Measurements from ENCODE around the gene SLAMF1. TPM values are rescaled to one million over a fixed set of nuclear protein-coding genes. Genes with fewer than 3 reads are reported as not detected.
A peak's percentile ranks its signal among the peaks of the same experiment; 100 is the strongest.

SLAMF1 gene
- total and polyA plus RNA-seq, 2 of the 13 experiments (the other 11 are each of a cell fraction or from before 2014, with no cell fraction given): not detected

GRCh38 chr1:160607011-160607671 lies 39.7 kb downstream of the SLAMF1 start:
- Histone ChIP-seq H2AFZ (ENCODE audit: low read length) (no peak overlapping the region), H3K4me1 (ENCODE audit: insufficient read depth, low read length) (no peaks in the 10 kb centered on the region), H3K36me3 (replicated peaks in 1 of 2; ENCODE audit: control insufficient read depth in 1 of 2, insufficient read depth in 2 of 2, low read length in 2 of 2) (no peaks in the 10 kb centered on the region), H3K27me3 (ENCODE audit: control insufficient read depth in 1 of 2, insufficient read depth in 2 of 2, low read length in 2 of 2) (no peaks in the 10 kb centered on the region), H3K79me2 (ENCODE audit: insufficient read depth, low read length) (no peaks in the 10 kb centered on the region), H3K9ac (ENCODE audit: insufficient read depth, low read depth, low read length) (no peak overlapping the region), H3K9me3 (ENCODE audit: low read length) (no peaks in the 10 kb centered on the region), H4K20me1 (ENCODE audit: insufficient read depth, low read length) (no peaks in the 10 kb centered on the region), H3K27ac (ENCODE audit: extremely low read length, insufficient read depth, low read length) (no peak overlapping the region), H3K4me2 (ENCODE audit: low read depth, low read length) (no peak overlapping the region), H3K4me3 (replicated peaks in 1 of 3; ENCODE audit: insufficient read depth in 1 of 3, low read depth in 2 of 3, low read length in 3 of 3) (no peak overlapping the region)
- intact Hi-C loops (cut with micrococcal nuclease; ENCODE audit: unreplicated experiment) (loop anchor here (1.0 to 2.0 kb wide), 3 partner anchors 62 to 179 kb away; no protein-coding TSS in a partner anchor), in situ Hi-C loops (cut with HindIII; ENCODE audit: extremely low pct_ligation_motif_present, low pct_unique_long_range_greater_than_20kb) (loop anchor here (5.0 kb wide), 2 partner anchors 115 to 180 kb away; no protein-coding TSS in a partner anchor)
- FAIRE-seq (peak; percentile 84), ATAC-seq (peak; percentile 89), DNase-seq (ENCODE audit: low spot score) (peak; percentile 63)
- no TSS peak for BruUV-seq (replicated peaks)
- CTCF ChIA-PET (ENCODE audit: low intra/inter-chr PET ratio, low total read pairs): interaction anchor here (0.6 to 3.3 kb wide), 3 partner anchors 112 to 178 kb away, joined by 3 to 37 read pairs (median 21); no protein-coding TSS in a partner anchor
- 31% methylated on average over 3 of the region's 3 CpGs for WGBS (ENCODE audit: low lambda C conversion rate)
- POLR2A ChIA-PET: no interaction called here
- TF ChIP-seq SMC3 (IDR thresholded peaks at IDR 0.05; ENCODE audit: low read length) (peak; percentile 87), ZNF10 (CRISPR knock-in tag; IDR thresholded peaks at IDR 0.05; ENCODE audit: borderline replicate concordance, low read depth) (no peak), THYN1 (CRISPR knock-in tag; IDR thresholded peaks at IDR 0.05; ENCODE audit: borderline replicate concordance, low read depth) (no peak), ELF3 (CRISPR knock-in tag; IDR thresholded peaks at IDR 0.05) (peak; percentile 97), NFE2 (CRISPR knock-in tag; IDR thresholded peaks at IDR 0.05) (no peak), BORCS8-MEF2B (CRISPR knock-in tag; IDR thresholded peaks at IDR 0.05) (no peak), ZNF20 (CRISPR knock-in tag; IDR thresholded peaks at IDR 0.05) (no peak), ZNF850 (CRISPR knock-in tag; conservative IDR thresholded peaks at IDR 0.05) (no peak), PRPF4 (IDR thresholded peaks at IDR 0.05; ENCODE audit: low read depth, low read length, poor library complexity, severe bottlenecking) (no peak), CTCF (CRISPR knock-in tag; IDR thresholded peaks at IDR 0.05) (peak; percentile 85), ELF1 (CRISPR knock-in tag; IDR thresholded peaks at IDR 0.05) (peak; percentile 43; the same call in 1 of the 2 replicates), ZNF17 (CRISPR knock-in tag; IDR thresholded peaks at IDR 0.05) (no peak), CHCHD3 (CRISPR knock-in tag; IDR thresholded peaks at IDR 0.05) (no peak), KMT2B (CRISPR knock-in tag; IDR thresholded peaks at IDR 0.05) (no peak)
- TF ChIP-seq, protein P1, sequence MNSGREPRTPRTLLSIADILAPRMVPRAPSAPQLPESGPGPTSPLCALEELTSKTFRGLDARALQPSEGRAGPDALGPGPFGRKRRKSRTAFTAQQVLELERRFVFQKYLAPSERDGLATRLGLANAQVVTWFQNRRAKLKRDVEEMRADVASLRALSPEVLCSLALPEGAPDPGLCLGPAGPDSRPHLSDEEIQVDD (CRISPR knock-in tag; IDR thresholded peaks at IDR 0.05; ENCODE audit: borderline replicate concordance): no peak
